GM19240 (cell line): ENCODE data around the gene BACH1.
A peak's percentile ranks its signal among the peaks of the same experiment; 100 is the strongest.
"Not testable (repeated sequence)": the region's sequence is repeated elsewhere in the genome, so short reads cannot be mapped to it uniquely, and the experiment has no call there.

Experiments
- DNase-seq: peaks from one replicate; pipeline ENCODE4 v3.0.0; 2011; ENCODE audit warnings: low spot score; ENCODE audit not compliant: insufficient read length

Gene BACH1

DNA sequence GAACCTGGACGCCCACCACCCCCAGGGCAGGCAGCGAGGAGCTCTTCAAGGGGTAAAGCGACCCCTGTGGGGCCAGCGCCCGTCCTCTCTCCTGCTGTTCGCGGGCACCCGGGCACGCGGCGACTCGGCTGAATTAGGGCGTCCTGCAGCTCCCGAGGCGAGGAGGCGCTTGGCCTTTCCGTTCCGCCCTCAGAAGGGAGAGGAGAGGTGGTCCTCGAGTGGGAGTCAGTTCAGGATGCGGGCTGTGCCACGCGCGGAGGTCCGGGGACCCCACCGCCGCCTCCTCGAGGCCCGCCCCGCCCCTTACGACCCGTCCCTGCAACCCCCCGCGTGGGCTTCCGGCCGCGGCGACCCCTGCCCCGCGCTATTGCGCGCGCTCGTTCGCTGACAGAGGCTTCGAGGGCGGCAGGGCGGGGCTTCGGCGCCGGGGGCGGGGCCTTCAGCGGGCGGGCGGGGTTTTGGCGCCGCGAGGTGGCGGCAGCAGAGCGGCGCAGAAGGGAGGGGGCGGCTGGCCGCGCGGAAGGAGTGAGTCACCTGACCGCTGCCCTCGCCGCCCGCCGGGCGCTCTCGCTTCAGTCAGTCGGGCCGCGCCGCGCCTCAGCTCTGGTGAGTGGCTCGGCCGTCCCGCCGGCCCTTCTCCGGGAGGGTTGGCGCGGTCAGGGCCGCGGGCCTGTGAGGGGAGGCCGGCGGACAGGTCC lies at the start of gene BACH1:
BACH1 (plus strand) TSS at position 575 of the 698 bp plus-strand sequence. CDS start 22,359 bp downstream, outside the sequence.
- DNase-seq = peak; percentile 56

DNA sequence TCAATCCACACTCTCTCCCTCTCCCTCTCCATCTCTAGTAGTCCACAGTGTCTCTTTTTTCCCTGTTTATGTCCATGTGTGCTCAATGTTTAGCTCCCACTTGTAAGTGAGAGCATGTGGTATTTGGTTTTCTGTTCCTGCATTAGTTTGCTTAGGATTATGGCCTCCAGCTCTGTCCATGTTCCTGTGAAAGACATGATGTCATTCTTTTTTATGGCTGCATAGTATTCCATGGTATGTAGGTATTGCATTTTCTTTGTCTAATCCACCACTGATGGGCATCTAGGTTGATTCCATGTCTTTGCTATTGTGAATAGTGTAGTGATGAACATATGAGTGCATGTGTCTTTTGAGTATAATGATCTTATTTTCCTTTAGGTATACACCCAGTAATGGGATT lies 49.4 kb upstream of the BACH1 start:
- DNase-seq = not testable (repeated sequence)

DNA sequence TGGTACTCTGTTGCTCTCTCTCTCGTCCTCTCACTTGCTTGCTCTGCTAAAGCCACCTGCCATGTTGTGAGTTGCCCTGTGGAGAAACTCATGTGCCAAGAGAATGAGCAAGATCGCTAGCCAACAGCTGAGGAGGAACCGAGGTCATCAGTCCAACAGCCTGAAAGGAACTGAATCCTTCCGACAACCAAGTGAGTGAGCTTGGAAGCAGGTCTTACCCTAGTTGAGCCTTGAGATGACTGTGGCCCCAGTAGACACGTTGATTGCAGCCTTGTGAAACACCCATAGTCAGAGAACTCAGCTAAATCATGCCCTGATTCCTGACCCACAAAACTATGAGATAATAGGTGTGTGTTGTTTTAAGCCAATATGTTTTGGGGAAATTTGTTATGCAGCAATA lies 48.1 kb upstream of the BACH1 start:
- no peak for DNase-seq

DNA sequence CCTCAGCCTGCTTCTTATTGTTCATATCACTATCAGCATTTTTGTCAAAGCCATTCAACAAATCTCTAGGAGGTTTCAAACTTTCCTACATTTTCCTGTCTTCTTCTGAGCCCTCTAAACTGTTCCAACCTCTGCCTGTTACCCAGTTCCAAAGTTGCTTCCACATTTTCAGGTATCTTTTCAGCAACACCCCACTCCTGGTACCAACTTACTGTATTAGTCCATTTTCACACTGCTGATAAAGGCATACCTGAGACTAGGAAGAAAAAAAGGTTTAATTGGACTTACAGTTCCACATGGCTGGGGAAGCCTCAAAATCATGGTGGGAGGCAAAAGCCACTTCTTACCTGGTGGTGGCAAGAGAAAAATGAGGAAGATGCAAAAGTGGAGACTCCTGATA lies 44.9 kb upstream of the BACH1 start:
- DNase-seq = not testable (repeated sequence)

DNA sequence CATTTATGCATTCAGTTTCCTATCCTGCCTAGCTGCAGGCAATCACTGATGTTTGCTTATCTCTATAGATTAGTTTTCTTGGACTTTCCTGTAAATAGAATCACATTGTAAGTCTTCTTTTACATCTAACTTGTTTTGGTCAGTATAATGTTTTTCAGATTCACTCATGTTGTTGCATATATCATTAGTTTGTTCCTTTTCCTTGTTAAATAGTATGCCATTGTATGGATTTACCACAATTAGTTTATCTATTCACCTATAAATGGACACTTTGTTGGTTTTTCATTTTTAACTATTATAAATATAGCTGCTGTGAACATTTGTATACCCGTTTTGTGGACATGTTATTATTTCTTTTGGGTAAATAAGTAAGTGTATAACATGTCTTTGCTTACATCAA lies 44.2 kb upstream of the BACH1 start:
- no peak for DNase-seq

DNA sequence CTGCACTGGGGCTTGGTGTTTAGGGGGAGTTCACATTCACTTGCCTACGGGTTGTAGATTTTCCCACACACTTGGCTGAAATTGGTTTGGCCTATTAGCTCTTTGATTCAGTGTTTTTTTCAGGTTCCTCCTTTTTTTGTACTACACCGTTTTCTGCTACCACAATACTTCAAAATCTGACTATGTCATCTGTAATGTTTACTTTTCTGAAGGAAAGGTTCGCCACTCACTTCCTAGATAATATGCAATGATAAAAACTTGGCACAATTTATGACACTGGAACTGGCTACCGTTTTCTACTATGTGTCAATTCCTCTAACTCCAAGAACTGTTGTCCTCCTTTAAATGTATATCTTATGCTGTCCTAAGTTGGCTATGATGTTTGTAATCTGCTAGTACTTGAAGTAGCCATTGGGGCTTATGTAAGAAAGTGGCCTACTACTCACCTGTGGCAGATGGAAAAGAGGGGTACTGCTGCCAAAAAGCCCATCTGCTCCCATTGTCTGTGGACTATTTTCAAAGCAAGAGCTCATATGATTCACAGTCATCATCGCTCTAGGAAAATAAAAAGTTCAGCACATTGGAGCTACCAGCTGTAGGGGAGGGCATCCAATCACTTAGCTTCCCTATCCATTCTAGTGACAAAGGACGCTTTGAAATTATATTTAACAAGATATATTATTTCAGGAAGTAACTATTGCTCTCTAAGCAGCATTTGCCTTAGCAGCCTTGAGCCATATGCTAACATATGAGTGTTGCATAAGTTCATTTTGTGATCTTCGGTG lies 42.4 kb upstream of the BACH1 start:
- no peak for DNase-seq

DNA sequence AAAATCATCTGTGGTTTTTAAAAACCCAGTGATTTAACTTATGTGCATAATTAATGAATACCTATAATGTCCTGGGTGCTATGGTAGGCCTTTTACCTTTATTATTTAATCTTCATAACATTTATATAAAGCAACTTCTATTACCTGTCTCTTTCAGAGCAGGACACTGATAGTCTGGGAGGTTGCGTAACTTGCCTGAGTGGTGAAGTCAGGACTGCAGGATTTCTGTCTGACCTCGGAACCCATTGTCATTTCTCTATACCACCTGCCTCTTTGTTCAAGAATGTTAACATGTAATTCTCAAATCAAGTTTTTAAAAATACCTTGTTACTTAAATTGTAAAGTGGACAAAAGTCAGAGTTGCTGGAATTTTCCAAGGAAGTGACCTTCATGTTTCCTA lies 41.0 kb upstream of the BACH1 start:
- no peak for DNase-seq

DNA sequence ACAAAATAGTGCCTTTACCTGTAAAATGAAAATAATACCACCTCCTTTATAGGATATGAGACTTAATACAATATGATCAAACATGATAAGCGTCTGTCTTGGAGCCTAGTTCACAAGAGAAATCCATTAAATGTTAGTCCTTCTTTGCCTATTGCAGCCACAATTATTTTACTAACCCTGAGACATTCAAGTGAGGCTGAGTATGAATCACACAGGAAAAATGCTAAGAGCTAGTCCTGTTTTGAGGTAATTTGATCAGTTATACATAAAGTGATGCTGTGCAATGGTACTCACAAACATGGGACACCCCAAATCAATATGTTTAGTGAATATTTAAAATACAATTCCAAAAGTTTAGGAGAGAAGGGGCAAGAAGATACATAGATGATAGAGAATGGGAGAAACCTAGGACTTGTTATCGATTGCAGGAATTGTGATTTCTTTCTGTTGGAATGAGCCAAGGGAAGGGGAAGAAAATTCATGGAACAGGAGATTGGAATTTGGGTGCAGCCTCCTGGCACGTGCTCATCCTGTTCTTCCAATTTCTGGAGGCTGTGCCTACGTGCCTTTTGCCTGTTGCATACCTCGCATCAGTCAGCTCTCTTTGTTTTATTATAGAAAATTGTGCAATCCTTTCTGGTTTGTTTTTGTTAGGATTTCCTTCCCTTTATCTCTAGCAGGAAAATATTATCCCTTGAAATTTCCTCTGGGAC lies 39.9 kb upstream of the BACH1 start:
- no peak for DNase-seq

DNA sequence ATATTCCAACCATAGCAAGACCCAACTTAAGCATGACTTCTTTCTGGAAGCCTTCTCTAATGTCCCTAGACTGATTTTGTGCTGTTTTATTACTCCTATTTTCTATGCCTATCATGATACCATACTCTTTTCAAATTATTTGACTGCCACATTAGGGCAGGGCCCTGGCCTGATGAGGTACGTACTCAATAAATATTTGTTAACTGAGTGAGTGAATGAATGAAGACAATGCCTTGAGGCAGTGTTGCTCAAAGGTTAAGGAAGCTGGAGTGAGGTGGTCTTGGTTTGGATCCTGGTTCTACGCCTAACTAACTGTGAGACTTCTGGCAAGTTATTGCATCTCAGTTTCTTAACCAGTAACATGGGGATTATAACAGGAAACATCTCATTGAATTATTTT lies 38.3 kb upstream of the BACH1 start:
- no peak for DNase-seq

DNA sequence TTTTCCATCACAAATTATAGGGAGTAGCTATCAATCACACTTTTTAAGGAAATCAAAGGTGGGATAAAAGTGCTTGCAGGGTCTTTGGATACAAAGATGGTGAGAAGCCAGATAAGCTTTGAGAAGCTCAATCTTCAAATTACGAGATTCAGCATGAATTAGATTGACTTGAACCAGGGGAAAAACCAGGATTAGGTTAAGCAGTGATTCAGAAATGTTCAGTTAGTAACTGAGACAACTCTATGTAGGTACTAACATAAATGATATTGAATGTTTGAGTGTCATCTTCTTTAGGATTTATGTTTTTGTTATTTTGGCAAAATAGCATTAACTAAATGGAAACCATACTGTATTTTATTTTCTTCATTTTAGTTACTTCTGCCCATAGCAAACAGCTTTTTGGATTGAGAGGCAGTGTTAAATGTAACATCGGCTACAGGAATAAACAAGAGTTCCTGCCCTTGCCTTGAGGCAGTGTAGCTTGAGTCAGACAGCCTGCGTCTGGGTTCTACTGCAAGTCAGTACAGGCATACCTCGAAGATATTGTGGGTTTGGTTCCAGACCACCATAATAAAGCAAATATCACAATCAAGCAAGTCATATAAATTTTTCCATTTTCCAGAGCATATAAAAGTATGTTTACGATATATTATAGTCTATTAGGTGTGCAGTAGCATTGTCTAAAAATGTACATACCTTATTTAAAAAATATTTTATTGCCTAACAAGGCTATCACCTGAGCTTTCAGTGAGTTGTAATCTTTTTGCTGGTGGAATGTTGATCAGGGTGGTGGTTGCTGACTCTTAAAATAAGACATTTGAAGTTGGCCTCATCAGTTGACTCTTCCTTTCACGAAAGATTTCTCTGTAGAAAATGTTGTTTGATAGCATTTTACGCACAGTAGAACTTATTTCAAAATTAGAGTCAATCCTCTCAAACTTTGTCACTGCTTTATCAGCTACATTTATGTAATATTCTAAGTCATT lies 36.9 kb upstream of the BACH1 start:
- DNase-seq = no peak

DNA sequence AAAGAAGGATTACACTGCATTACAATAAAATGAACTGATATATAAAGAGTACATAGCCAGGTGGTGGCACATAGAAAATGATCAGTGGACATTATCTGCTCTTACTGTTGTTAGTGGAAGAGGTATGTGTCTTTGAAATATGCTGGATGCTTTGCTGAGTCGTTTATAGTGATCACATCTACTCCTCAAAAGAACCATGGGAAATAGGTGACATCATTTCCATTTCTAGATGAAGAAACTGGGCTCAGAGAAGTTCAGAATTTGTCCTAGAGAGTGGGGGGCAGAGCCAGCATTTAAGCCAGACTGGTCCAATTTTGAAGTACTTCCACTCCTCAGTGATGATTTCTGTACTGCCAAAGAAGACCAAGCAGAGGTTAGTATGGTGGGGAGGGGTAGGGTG lies 34.0 kb upstream of the BACH1 start:
- DNase-seq = no peak

DNA sequence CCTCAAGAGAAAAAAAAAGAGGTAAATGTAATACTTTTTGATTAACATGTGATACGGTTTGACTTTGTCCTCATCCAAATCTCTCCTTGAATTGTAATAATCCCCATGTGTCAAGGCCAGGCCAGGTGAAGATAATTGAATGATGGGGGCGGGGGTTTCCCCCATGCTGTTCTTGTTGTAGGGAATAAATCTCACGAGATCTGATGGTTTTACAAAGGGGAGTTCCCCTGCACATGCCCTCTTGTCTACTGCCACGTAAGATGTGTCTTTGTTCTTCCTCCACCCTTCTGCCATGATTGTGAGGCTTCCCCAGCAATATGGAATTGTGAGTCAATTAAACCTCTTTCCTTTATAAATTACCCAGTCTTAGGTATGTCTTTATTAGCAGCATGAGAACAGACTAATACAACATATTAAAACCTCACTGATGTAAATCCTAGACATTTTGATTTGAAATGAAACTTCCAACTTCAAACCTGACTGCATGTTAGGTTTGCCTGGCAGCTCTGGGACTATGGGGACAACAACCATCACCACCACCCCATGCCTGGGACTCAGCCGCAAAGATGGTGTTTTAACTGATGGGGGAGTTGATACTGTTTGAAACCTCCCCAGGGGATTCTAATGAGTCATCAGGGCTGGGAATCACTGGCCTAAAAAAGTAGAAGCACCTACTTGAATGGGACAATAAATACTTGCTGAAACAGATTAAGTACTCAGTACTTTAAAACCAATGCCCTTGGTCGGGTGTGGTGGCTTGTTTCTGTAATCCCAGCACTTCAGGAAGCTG lies 32.8 kb upstream of the BACH1 start:
- no peak for DNase-seq

DNA sequence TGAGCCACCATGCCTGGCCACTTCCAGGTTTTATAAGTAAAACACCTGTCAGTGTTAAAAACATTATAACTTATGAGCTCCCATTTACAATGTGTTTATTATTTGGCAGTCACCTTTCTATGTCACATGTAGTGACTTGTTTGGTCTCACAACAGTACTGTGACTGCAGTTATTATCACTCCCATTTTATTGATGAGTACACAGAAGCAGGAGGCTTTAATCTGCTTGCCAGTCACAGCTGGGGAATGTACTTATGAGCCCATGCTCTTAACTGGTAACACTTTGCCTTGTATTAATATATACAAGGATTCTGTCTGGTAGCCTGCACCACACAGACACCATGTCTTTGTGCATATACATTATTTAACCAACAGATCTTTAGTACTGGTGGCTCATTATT lies 31.1 kb upstream of the BACH1 start:
- DNase-seq = no peak

DNA sequence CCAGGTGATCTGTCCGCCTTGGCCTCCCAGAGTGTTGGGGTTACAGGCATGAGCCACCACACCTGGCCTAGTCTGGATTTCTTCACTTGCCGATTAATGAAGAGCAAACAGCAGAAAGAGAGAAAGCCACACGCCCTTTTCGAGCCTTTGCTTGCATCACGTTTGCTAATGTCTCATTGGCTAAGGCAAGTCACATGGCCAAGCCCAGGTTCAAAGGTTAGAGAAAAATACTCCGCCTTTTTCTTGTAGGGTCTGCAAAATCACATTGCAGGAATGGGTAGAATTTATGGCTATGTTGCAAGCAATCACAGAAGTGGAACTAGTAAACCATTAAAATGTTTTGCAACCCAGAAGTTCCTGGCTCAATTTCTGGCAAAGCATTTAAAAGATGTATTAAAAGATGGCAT lies 26.8 kb upstream of the BACH1 start:
- DNase-seq = no peak

DNA sequence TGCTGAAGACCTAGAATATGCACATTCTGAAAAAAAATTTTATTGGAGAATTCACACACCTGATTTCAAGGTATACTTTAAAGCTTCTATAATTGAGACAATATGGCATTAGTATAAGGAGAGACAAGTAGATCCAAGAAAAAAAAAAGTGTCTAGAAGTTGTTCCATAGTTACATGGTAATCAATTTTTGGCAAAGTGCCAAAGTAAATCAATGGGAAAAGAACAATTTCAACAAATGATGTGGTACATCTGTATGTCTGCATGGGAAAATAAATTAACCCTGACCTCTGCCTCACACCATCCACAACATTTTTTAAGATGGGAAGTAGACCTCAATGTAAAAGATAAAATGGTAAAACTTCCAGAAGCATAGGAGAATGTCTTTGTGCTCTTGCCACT lies 21.3 kb upstream of the BACH1 start:
- no peak for DNase-seq

DNA sequence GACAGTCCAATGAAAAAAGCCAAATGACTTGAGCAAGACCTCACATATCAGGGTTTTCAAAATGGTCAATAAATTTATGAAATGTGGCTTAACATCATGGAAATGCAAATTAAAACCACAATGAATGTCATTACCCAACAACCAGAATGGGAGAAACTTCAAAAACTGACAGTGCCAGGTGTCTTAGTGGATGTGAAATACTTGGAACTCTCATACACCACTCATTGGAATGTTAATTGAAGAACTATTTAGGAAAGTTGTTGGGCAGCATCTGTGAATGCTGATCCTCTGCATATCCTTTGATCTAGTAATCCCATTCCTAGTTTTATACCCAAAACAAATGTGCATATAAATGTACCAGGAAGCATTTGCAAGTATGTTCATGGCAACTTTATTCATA lies 19.2 kb upstream of the BACH1 start:
- no peak for DNase-seq

DNA sequence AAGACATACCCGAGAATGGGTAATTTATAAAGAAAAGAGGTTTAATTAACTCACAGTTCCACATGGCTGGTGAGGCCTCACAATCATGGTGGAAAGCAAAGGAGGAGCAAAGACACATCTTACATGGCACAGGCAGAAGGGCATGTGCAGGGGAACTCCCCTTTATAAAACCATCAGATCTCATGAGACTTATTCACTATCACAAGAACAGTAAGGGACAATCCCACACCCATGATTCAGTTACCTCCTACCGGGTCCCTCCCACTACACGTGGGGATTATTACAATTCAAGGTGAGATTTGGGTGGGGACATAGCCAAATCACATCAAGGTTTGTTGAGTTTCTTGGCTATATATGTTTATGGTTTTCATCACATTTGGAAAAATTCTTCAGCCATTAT lies 16.9 kb upstream of the BACH1 start:
- not testable (repeated sequence) for DNase-seq

DNA sequence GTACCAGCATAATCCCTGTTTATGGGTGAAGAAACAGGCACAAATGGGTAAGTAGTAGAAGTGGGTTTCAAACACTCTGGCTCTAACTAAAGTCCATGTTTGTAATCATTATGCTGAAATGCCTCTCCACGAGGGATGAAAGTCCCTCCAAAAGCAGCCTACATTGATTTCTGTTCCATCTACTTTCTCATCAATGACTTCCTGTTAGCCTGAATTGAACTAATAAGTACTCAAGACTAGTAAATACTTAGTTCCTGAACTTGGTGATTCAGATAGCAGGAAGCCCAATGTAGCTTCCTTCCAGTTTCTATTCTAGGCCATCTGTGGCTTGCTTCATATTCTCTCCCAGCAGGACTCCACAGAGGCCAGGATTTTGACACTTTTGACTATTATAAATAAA lies 11.3 kb upstream of the BACH1 start:
- DNase-seq = no peak

DNA sequence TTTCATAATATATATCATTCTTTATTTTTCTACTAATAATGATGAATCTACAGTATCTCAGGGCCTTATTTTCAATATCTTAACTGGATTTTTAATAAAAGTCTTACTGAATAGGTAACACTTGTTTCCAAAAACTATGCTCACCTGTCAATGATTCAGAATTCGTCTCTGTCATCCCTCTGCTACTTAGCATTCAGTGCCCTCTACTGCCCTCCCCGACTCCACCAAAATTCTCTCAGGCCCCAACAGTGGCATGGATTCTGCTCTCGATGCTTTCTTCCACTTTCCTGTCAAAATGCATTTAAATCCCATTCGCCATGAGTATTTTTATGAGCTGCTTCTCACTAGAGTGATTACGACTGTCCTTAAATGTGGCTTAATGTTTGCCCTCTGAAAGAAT lies 10.5 kb upstream of the BACH1 start:
- no peak for DNase-seq

DNA sequence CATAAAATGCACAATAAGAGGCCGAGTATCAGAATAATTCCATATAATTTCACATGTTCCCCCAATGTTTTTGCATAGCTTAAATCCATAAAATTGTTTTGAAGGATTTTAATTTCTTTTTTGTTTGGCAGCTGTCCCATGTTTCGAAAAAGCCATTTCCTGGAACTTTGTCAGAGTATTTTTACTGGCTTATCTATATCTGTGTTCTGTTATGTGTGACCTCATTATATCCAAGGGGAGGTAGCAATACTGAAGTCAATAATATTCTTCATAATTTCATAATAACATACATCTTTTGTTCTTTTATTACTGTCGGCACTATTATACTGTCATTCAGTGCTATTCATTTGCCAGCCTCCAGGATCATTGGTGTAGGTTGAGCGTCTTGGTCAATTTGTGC lies 9.4 kb upstream of the BACH1 start:
- no peak for DNase-seq
